ENCODE measurements around the gene TC2N. TPM values are rescaled to one million over a fixed set of nuclear protein-coding genes. Genes with fewer than 3 reads are reported as not detected.

Gene TC2N
- total RNA-seq, 2 donors from 2014 or later: 17.3 to 19.5 TPM

GRCh38 chr14:91882776-91883175 is 15.4 kb upstream of the TC2N start:
- Mint-ChIP-seq H3K36me3 (ENCODE audit: low read depth) (no peaks in the 10 kb centered on the region), H3K27me3 (ENCODE audit: insufficient read depth) (peaks cover 20% of the 10 kb centered on the region), H3K4me3 (no peak overlapping the region), H3K9me3 (no peaks in the 10 kb centered on the region), H3K4me1 (peaks cover 4% of the 10 kb centered on the region), H3K27ac (no peak overlapping the region)
- no peaks in the 10 kb centered on the region for H3K4me1 ChIP-seq (ENCODE audit: control insufficient read depth, insufficient read depth, low read length)
- peaks cover 24% of the 10 kb centered on the region for H3K27me3 ChIP-seq (ENCODE audit: control insufficient read depth, insufficient read depth, low read length, poor library complexity, severe bottlenecking)
- no peak overlapping the region for H3K9ac ChIP-seq (ENCODE audit: extremely low read depth, low read length, poor library complexity, severe bottlenecking)
- peak; percentile 36 for DNase-seq
- no peak for TF ChIP-seq CTCF (conservative IDR thresholded peaks at IDR 0.05)
- H3K9me3 ChIP-seq (ENCODE audit: control insufficient read depth, low read length): no peaks in the 10 kb centered on the region
- no peaks in the 10 kb centered on the region for H3K36me3 ChIP-seq (ENCODE audit: control insufficient read depth, insufficient read depth, low read length)
- H3K27ac ChIP-seq (ENCODE audit: low read depth, low read length): no peak overlapping the region
- WGBS, 2 experiments (ENCODE audit: insufficient coverage in 1 of 2, insufficient read length in 1 of 2): 86 to 100% methylated on average over 3 to 4 of the region's 4 CpGs
- no peak overlapping the region for H3K4me3 ChIP-seq (ENCODE audit: low read length)

- Histone ChIP-seq H3K27ac (ENCODE audit: low read depth, low read length) (no peak overlapping the region), H3K9ac (ENCODE audit: extremely low read depth, low read length, poor library complexity, severe bottlenecking) (no peak overlapping the region), H3K4me3 (ENCODE audit: low read length) (no peak overlapping the region), H3K36me3 (ENCODE audit: control insufficient read depth, insufficient read depth, low read length) (no peaks in the 10 kb centered on the region), H3K27me3 (ENCODE audit: control insufficient read depth, insufficient read depth, low read length, poor library complexity, severe bottlenecking) (peaks cover 28% of the 10 kb centered on the region), H3K4me1 (ENCODE audit: control insufficient read depth, insufficient read depth, low read length) (no peaks in the 10 kb centered on the region), H3K9me3 (ENCODE audit: control insufficient read depth, low read length) (no peaks in the 10 kb centered on the region)
- Mint-ChIP-seq H3K36me3 (ENCODE audit: low read depth) (no peaks in the 10 kb centered on the region), H3K27ac (no peak overlapping the region), H3K27me3 (ENCODE audit: insufficient read depth) (peaks cover 24% of the 10 kb centered on the region), H3K4me3 (no peak overlapping the region), H3K9me3 (no peaks in the 10 kb centered on the region), H3K4me1 (peaks cover 4% of the 10 kb centered on the region)
- TF ChIP-seq CTCF (conservative IDR thresholded peaks at IDR 0.05): no peak
- 92 to 95% methylated on average over 4 to 5 of the region's 5 CpGs for WGBS, 2 experiments (ENCODE audit: insufficient coverage in 1 of 2, insufficient read length in 1 of 2)
- DNase-seq: no peak
Observed at GRCh38 chr14:91882369-91882768, 15.0 kb upstream of the TC2N start.

GRCh38 chr14:91879196-91879595 is 11.9 kb upstream of the TC2N start:
- 76 to 80% methylated on average over 6 of the region's 6 CpGs for WGBS, 2 experiments (ENCODE audit: insufficient coverage in 1 of 2, insufficient read length in 1 of 2)
- no peak for TF ChIP-seq CTCF (conservative IDR thresholded peaks at IDR 0.05)
- H3K36me3 Mint-ChIP-seq (ENCODE audit: low read depth): no peaks in the 10 kb centered on the region
- H3K4me1 Mint-ChIP-seq: peaks cover 14% of the 10 kb centered on the region
- no peak overlapping the region for H3K4me3 ChIP-seq (ENCODE audit: low read length)
- H3K27ac Mint-ChIP-seq: no peak overlapping the region
- no peak overlapping the region for H3K27ac ChIP-seq (ENCODE audit: low read depth, low read length)
- H3K9me3 Mint-ChIP-seq: no peaks in the 10 kb centered on the region
- H3K4me3 Mint-ChIP-seq: no peak overlapping the region
- peaks cover 47% of the 10 kb centered on the region for H3K27me3 ChIP-seq (ENCODE audit: control insufficient read depth, insufficient read depth, low read length, poor library complexity, severe bottlenecking)
- peaks cover 4% of the 10 kb centered on the region for H3K4me1 ChIP-seq (ENCODE audit: control insufficient read depth, insufficient read depth, low read length)
- no peak for DNase-seq
- H3K9ac ChIP-seq (ENCODE audit: extremely low read depth, low read length, poor library complexity, severe bottlenecking): no peak overlapping the region
- H3K36me3 ChIP-seq (ENCODE audit: control insufficient read depth, insufficient read depth, low read length): no peaks in the 10 kb centered on the region
- no peaks in the 10 kb centered on the region for H3K9me3 ChIP-seq (ENCODE audit: control insufficient read depth, low read length)
- peaks cover 49% of the 10 kb centered on the region for H3K27me3 Mint-ChIP-seq (ENCODE audit: insufficient read depth)

Data from endodermal cell (in vitro differentiated cells).